MM.1S (cell line): ENCODE results near the gene SMG7.

Experiments used
- DNase-seq: peaks from one replicate; pipeline ENCODE4 v3.0.0-alpha.2; 2015
- H2AFZ ChIP-seq: fragments of 300-600 bp; sonication (generic); 2 replicates; pipeline ENCODE4 v1.6.0; 2016; ENCODE audit warnings: antibody characterized with exemption, low read length
- H3F3A ChIP-seq: fragments of 300-600 bp; sonication (generic); 2 replicates; pipeline ENCODE4 v1.6.1; 2016; ENCODE audit warnings: mild to moderate bottlenecking, antibody characterized with exemption, low read length, moderate library complexity, mixed read lengths; ENCODE audit not compliant: insufficient read depth
- H3K27ac ChIP-seq: fragments of 300-600 bp; sonication (generic); 2 replicates; pipeline ENCODE4 v1.5.1; 2016; ENCODE audit warnings: mild to moderate bottlenecking, low read length
- H3K27me3 ChIP-seq: fragments of 300-600 bp; sonication (generic); replicated peaks from 2 replicates; pipeline ENCODE4 v1.6.0; 2016; ENCODE audit warnings: low read length; ENCODE audit not compliant: insufficient read depth
- H3K36me3 ChIP-seq: fragments of 300-600 bp; sonication (generic); replicated peaks from 2 replicates; pipeline ENCODE4 v1.6.1; 2016; ENCODE audit warnings: mild to moderate bottlenecking, low read length, mixed read lengths; ENCODE audit not compliant: insufficient read depth
- H3K4me1 ChIP-seq: fragments of 300-600 bp; sonication (generic); 2 replicates; pipeline ENCODE4 v1.6.1; 2016; ENCODE audit warnings: low read length, mixed read lengths
- H3K4me2 ChIP-seq: fragments of 300-600 bp; sonication (generic); 2 replicates; pipeline ENCODE4 v1.6.0; 2016; ENCODE audit warnings: low read depth, low read length
- H3K4me3 ChIP-seq: fragments of 300-600 bp; sonication (generic); 2 replicates; pipeline ENCODE4 v1.5.1; 2016; ENCODE audit warnings: low read length, mixed read lengths
- H3K79me2 ChIP-seq: fragments of 300-600 bp; sonication (generic); 2 replicates; pipeline ENCODE4 v1.6.1; 2016; ENCODE audit warnings: mixed run types, low read length, mixed read lengths
- H3K9ac ChIP-seq: fragments of 300-600 bp; sonication (generic); 2 replicates; pipeline ENCODE4 v1.6.1; 2016; ENCODE audit warnings: low read length, mixed read lengths
- H3K9me2 ChIP-seq: fragments of 300-600 bp; sonication (generic); replicated peaks from 2 replicates; pipeline ENCODE4 v1.6.1; 2016; ENCODE audit warnings: mild to moderate bottlenecking, low read length, mixed read lengths; ENCODE audit not compliant: insufficient read depth
- H3K9me3 ChIP-seq: fragments of 300-600 bp; sonication (generic); replicated peaks from 2 replicates; pipeline ENCODE4 v1.6.1; 2016; ENCODE audit warnings: mild to moderate bottlenecking, low read length, mixed read lengths; ENCODE audit not compliant: insufficient read depth
- H4K20me1 ChIP-seq: fragments of 300-600 bp; sonication (generic); 2 replicates; pipeline ENCODE4 v1.6.1; 2016; ENCODE audit warnings: mild to moderate bottlenecking, low read length, moderate library complexity, mixed read lengths; ENCODE audit not compliant: insufficient read depth
- EZH2 ChIP-seq: fragments of 300-600 bp; sonication (generic); optimal IDR thresholded peaks from 2 replicates; pipeline ENCODE3; 2017; ENCODE audit warnings: low read depth, mild to moderate bottlenecking, antibody characterized with exemption, low read length, mixed read lengths
- EZH2phosphoT487 ChIP-seq: fragments of 300-600 bp; sonication (generic); IDR thresholded peaks from 2 replicates; pipeline ENCODE4 v1.6.1; 2018; ENCODE audit warnings: antibody characterized with exemption, low read length
- TF ChIP-seq, protein P1 (sequence below): fragments of 300-600 bp; sonication (generic); IDR thresholded peaks from 2 replicates; pipeline ENCODE4 v1.5.1; 2016; ENCODE audit warnings: antibody characterized with exemption, low read length, mixed read lengths

Gene SMG7

DNA sequence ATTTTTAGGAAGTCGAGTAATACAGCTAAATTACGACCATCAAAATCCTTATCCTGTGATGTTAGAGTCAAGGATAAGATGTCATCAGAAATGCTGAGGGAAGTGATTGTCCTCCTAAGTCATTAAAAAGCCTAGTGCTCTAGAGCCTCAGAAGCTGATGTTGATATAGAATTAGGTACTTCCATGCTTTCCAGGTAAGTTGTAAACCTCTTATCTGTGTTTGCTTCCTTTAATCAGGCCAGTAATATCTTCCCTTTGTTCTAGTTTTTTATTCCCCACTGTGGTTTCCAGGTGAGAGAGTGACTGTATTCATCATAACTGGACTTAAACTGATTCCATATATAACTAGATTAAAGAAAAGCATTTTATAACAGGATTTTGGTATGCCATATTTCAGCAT, 44.4 kb downstream of the SMG7 start:
- Histone ChIP-seq H3K9me2 (no peaks in the 10 kb centered on the region), H3K27ac (no peak overlapping the region), H3K27me3 (no peaks in the 10 kb centered on the region), H3K4me2 (no peak overlapping the region), H3K9me3 (no peaks in the 10 kb centered on the region), H3K4me1 (no peaks in the 10 kb centered on the region), H3K4me3 (no peak overlapping the region), H4K20me1 (0 out of 2 replicates have a peak, but pooled peaks cover 4% of the 10 kb centered on the region), H3K36me3 (peaks cover 15% of the 10 kb centered on the region; the same call in 1 of the 2 replicates), H3K9ac (no peak overlapping the region), H3F3A (no peaks in the 10 kb centered on the region), H2AFZ (no peak overlapping the region), H3K79me2 (peaks cover 43% of the 10 kb centered on the region)
- DNase-seq: no peak
- TF ChIP-seq EZH2 (no peak), EZH2phosphoT487 (no peak)
- TF ChIP-seq, protein P1, sequence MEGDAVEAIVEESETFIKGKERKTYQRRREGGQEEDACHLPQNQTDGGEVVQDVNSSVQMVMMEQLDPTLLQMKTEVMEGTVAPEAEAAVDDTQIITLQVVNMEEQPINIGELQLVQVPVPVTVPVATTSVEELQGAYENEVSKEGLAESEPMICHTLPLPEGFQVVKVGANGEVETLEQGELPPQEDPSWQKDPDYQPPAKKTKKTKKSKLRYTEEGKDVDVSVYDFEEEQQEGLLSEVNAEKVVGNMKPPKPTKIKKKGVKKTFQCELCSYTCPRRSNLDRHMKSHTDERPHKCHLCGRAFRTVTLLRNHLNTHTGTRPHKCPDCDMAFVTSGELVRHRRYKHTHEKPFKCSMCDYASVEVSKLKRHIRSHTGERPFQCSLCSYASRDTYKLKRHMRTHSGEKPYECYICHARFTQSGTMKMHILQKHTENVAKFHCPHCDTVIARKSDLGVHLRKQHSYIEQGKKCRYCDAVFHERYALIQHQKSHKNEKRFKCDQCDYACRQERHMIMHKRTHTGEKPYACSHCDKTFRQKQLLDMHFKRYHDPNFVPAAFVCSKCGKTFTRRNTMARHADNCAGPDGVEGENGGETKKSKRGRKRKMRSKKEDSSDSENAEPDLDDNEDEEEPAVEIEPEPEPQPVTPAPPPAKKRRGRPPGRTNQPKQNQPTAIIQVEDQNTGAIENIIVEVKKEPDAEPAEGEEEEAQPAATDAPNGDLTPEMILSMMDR: no peak

DNA sequence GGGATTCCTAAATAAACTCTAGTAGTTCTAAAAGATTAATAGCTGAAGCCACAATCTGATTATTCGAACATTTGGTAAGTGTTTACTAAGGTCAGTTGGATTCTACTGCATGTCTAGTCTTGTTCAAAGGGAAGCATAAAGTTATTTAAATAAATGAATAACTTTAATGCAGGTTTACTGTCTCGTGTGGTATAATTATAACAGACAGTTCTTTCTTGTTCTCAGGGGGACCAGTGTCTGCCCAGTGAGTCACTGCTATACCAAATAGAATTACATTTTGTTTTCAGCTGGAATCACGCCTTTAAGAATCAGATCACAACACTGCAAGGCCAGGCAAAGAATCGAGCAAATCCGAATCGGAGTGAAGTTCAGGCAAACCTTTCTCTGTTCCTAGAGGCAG, 45.1 kb downstream of the SMG7 start:
- no peak for DNase-seq
- Histone ChIP-seq H3K4me2 (no peak overlapping the region), H3F3A (no peaks in the 10 kb centered on the region), H3K9me3 (no peaks in the 10 kb centered on the region), H3K27me3 (no peaks in the 10 kb centered on the region), H4K20me1 (no peaks in the 10 kb centered on the region), H3K27ac (no peak overlapping the region), H2AFZ (no peak overlapping the region), H3K4me3 (no peak overlapping the region), H3K4me1 (no peaks in the 10 kb centered on the region), H3K9me2 (no peaks in the 10 kb centered on the region), H3K36me3 (peaks cover 15% of the 10 kb centered on the region; the same call in 1 of the 2 replicates), H3K9ac (no peak overlapping the region), H3K79me2 (peaks cover 37% of the 10 kb centered on the region)
- TF ChIP-seq EZH2: no peak
- no peak for TF ChIP-seq EZH2phosphoT487
- TF ChIP-seq, protein P1: no peak

DNA sequence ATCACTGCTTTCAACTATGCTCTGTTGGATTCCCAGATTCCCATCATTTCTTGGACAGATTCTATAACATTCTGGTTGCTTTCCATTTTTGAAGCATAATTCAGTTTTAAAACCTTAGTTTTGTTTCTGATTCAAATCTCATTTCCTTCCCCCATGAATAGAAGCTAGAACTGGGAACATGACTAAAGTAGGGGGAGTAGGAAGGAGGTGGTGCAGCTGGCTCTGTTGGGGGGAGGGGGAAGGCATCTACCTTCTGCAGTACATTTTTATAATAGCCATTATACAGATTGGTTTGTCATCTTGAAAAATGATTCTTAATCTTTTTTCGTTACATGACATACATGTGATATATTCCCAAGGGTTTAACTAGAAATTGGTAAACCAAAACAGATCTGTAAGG, 48.1 kb downstream of the SMG7 start:
- H3K9ac ChIP-seq: no peak overlapping the region
- no peaks in the 10 kb centered on the region for H3K27me3 ChIP-seq
- peaks cover 15% of the 10 kb centered on the region; the same call in 1 of the 2 replicates for H3K36me3 ChIP-seq
- H3F3A ChIP-seq: no peaks in the 10 kb centered on the region
- no peak overlapping the region for H3K4me3 ChIP-seq
- peaks cover 23% of the 10 kb centered on the region for H3K79me2 ChIP-seq
- TF ChIP-seq, protein P1: no peak
- TF ChIP-seq EZH2phosphoT487 (no peak), EZH2 (no peak)
- no peak overlapping the region for H2AFZ ChIP-seq
- no peak for DNase-seq
- no peaks in the 10 kb centered on the region for H3K4me1 ChIP-seq
- H4K20me1 ChIP-seq: no peaks in the 10 kb centered on the region
- H3K9me3 ChIP-seq: no peaks in the 10 kb centered on the region
- no peak overlapping the region for H3K4me2 ChIP-seq
- no peak overlapping the region for H3K27ac ChIP-seq
- H3K9me2 ChIP-seq: no peaks in the 10 kb centered on the region
